HUES48 (cell line): ENCODE results near the gene MASP2.
"Not testable (repeated sequence)": the region's sequence is repeated elsewhere in the genome, so short reads cannot be mapped to it uniquely, and the experiment has no call there.

Source experiments
- H3K27ac ChIP-seq: one replicate; pipeline ENCODE4 v1.7.0; 2013; ENCODE audit warnings: low read depth, low read length, inconsistent platforms
- H3K27me3 ChIP-seq: 2 replicates; pipeline ENCODE4 v1.6.1; 2013; ENCODE audit warnings: mild to moderate bottlenecking, low read length; ENCODE audit not compliant: control insufficient read depth, insufficient read depth
- H3K36me3 ChIP-seq: 2 replicates; pipeline ENCODE4 v1.6.1; 2013; ENCODE audit warnings: low read length; ENCODE audit not compliant: control insufficient read depth, insufficient read depth
- H3K4me1 ChIP-seq: 2 replicates; pipeline ENCODE4 v1.6.1; 2013; ENCODE audit warnings: mild to moderate bottlenecking, low read length; ENCODE audit not compliant: control insufficient read depth, insufficient read depth
- H3K4me3 ChIP-seq: 2 replicates; pipeline ENCODE4 v1.5.1; 2013; ENCODE audit warnings: mild to moderate bottlenecking, low read depth, low read length
- H3K9ac ChIP-seq: 2 replicates; pipeline ENCODE4 v1.6.1; 2013; ENCODE audit warnings: mild to moderate bottlenecking, low read depth, low read length, moderate library complexity
- H3K9me3 ChIP-seq: 2 replicates; pipeline ENCODE4 v1.6.1; 2013; ENCODE audit warnings: low read length; ENCODE audit not compliant: control insufficient read depth, insufficient read depth

The MASP2 gene

GRCh38 chr1:11030865-11031264, 16.2 kb downstream of the MASP2 start:
- Histone ChIP-seq H3K4me1 (no peaks in the 10 kb centered on the region), H3K27ac (peak overlapping the region; percentile 29), H3K36me3 (peaks cover 14% of the 10 kb centered on the region), H3K4me3 (no peak overlapping the region), H3K9ac (no peak overlapping the region), H3K27me3 (no peaks in the 10 kb centered on the region), H3K9me3 (no peaks in the 10 kb centered on the region)

- Histone ChIP-seq H3K9ac (no peak overlapping the region), H3K4me3 (no peak overlapping the region), H3K4me1 (no peaks in the 10 kb centered on the region), H3K27me3 (no peaks in the 10 kb centered on the region), H3K9me3 (no peaks in the 10 kb centered on the region), H3K27ac (no peak overlapping the region), H3K36me3 (peaks cover 43% of the 10 kb centered on the region)
Observed at GRCh38 chr1:11028018-11028417, 19.0 kb downstream of the MASP2 start.

- Histone ChIP-seq H3K27me3 (no peaks in the 10 kb centered on the region), H3K4me1 (no peaks in the 10 kb centered on the region), H3K27ac (no peak overlapping the region), H3K9ac (no peak overlapping the region), H3K36me3 (peaks cover 49% of the 10 kb centered on the region), H3K9me3 (no peaks in the 10 kb centered on the region), H3K4me3 (no peak overlapping the region)
Observed at GRCh38 chr1:11027316-11027715, 19.7 kb downstream of the MASP2 start.

GRCh38 chr1:11026903-11027302, 20.1 kb downstream of the MASP2 start:
- Histone ChIP-seq H3K4me1 (no peaks in the 10 kb centered on the region), H3K27ac (no peak overlapping the region), H3K9me3 (no peaks in the 10 kb centered on the region), H3K27me3 (no peaks in the 10 kb centered on the region), H3K9ac (no peak overlapping the region), H3K4me3 (no peak overlapping the region), H3K36me3 (peaks cover 53% of the 10 kb centered on the region)

- Histone ChIP-seq H3K9ac (no peak overlapping the region), H3K9me3 (no peaks in the 10 kb centered on the region), H3K27me3 (no peaks in the 10 kb centered on the region), H3K36me3 (peaks cover 62% of the 10 kb centered on the region), H3K4me1 (no peaks in the 10 kb centered on the region), H3K4me3 (no peak overlapping the region), H3K27ac (no peak overlapping the region)
Observed at GRCh38 chr1:11026052-11026451, 21.0 kb downstream of the MASP2 start.

GRCh38 chr1:11025618-11026017, 21.4 kb downstream of the MASP2 start:
- Histone ChIP-seq H3K36me3 (peaks cover 66% of the 10 kb centered on the region), H3K4me3 (no peak overlapping the region), H3K9ac (no peak overlapping the region), H3K4me1 (no peaks in the 10 kb centered on the region), H3K9me3 (no peaks in the 10 kb centered on the region), H3K27me3 (no peaks in the 10 kb centered on the region), H3K27ac (no peak overlapping the region)

GRCh38 chr1:11024874-11025203, 22.2 kb downstream of the MASP2 start:
- H3K9me3 ChIP-seq = no peaks in the 10 kb centered on the region
- no peak overlapping the region for H3K4me3 ChIP-seq
- H3K4me1 ChIP-seq = no peaks in the 10 kb centered on the region
- no peaks in the 10 kb centered on the region for H3K27me3 ChIP-seq
- H3K36me3 ChIP-seq = peaks cover 74% of the 10 kb centered on the region
- no peak overlapping the region for H3K9ac ChIP-seq
- H3K27ac ChIP-seq = no peak overlapping the region

- Histone ChIP-seq H3K4me1 (no peaks in the 10 kb centered on the region), H3K27me3 (no peaks in the 10 kb centered on the region), H3K9me3 (no peaks in the 10 kb centered on the region), H3K9ac (no peak overlapping the region), H3K4me3 (no peak overlapping the region), H3K27ac (no peak overlapping the region), H3K36me3 (peaks cover 79% of the 10 kb centered on the region)
Observed at GRCh38 chr1:11024154-11024873, 22.7 kb downstream of the MASP2 start.

GRCh38 chr1:11023201-11023600, 23.8 kb downstream of the MASP2 start:
- H3K27me3 ChIP-seq = no peaks in the 10 kb centered on the region
- peaks cover 90% of the 10 kb centered on the region for H3K36me3 ChIP-seq
- H3K27ac ChIP-seq = no peak overlapping the region
- no peak overlapping the region for H3K9ac ChIP-seq
- no peaks in the 10 kb centered on the region for H3K4me1 ChIP-seq
- H3K4me3 ChIP-seq = no peak overlapping the region
- H3K9me3 ChIP-seq = no peaks in the 10 kb centered on the region

GRCh38 chr1:11019971-11020370, 27.1 kb downstream of the MASP2 start:
- peaks cover 94% of the 10 kb centered on the region for H3K36me3 ChIP-seq
- no peak overlapping the region for H3K4me3 ChIP-seq
- no peak overlapping the region for H3K9ac ChIP-seq
- no peaks in the 10 kb centered on the region for H3K4me1 ChIP-seq
- no peak overlapping the region for H3K27ac ChIP-seq
- H3K27me3 ChIP-seq = no peaks in the 10 kb centered on the region
- no peaks in the 10 kb centered on the region for H3K9me3 ChIP-seq

- not testable (repeated sequence) for H3K4me3 ChIP-seq, H3K27ac ChIP-seq, H3K27me3 ChIP-seq, H3K4me1 ChIP-seq, H3K9me3 ChIP-seq, H3K9ac ChIP-seq
- peaks cover 94% of the 10 kb centered on the region for H3K36me3 ChIP-seq
Observed at GRCh38 chr1:11019358-11019757, 27.7 kb downstream of the MASP2 start.
